Measurements from ENCODE around the gene HS6ST1.

HS6ST1 gene

DNA sequence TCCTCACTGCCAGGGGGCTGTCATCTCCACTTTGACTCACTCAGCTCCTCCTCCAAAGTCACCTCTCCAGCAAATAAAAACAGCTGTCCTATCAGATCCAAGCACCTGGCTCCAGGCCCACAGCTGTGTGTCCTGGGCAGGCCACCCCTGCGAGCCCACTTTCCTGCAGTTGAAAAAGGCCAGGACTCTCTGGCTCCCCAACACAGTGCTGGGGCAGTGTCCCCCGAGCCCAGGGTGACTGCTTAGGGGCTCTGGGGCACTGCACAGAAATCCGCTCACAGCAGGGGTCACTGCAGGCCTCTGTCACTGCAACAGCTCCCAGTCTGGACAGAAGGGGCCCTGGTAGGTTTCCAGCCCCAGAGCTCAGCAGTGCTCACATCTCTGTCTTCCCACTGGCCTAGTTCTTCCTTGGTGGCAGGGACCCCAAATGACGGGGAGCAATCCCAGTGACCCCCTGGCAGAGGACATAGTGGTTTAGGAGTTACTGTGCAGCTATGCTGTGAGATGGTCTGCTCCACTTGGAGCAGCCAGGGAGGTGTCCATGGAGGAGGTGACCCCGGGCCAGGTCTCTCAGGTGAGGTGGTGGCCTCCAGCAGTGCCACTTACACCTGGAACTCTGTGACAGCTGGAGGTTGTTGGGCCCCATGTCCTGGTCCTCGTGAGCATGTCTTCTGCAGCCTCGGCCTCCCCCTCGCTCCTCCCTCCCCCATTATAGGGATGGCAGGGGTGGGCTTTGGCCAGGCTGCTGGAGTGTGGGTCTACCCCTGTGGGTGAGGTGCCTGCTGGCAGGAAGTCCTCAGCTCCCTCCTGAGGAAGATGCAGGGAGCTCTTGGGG, 35.5 kb downstream of the HS6ST1 start:
- H2AFZ ChIP-seq, result peak overlapping the region; percentile 77
- H3K27me3 ChIP-seq (ENCODE audit: control insufficient read depth, insufficient read depth, low read length), result no peaks in the 10 kb centered on the region
- peak overlapping the region; percentile 89 for H3K27ac ChIP-seq

GRCh38 chr2:128282246-128282975, 36.3 kb downstream of the HS6ST1 start:
- Histone ChIP-seq H3K27ac (peak overlapping the region; percentile 89), H3K36me3 (ENCODE audit: control insufficient read depth, insufficient read depth, low read length) (no peaks in the 10 kb centered on the region), H3K4me1 (peaks cover 50% of the 10 kb centered on the region)

More for the DNA sequence above, 35.5 kb downstream of the HS6ST1 start:
- H3K9me3 ChIP-seq (ENCODE audit: control insufficient read depth, low read length), result no peaks in the 10 kb centered on the region
- no peaks in the 10 kb centered on the region for H3K36me3 ChIP-seq (ENCODE audit: control insufficient read depth, insufficient read depth, low read length)
- TF ChIP-seq, protein P1, sequence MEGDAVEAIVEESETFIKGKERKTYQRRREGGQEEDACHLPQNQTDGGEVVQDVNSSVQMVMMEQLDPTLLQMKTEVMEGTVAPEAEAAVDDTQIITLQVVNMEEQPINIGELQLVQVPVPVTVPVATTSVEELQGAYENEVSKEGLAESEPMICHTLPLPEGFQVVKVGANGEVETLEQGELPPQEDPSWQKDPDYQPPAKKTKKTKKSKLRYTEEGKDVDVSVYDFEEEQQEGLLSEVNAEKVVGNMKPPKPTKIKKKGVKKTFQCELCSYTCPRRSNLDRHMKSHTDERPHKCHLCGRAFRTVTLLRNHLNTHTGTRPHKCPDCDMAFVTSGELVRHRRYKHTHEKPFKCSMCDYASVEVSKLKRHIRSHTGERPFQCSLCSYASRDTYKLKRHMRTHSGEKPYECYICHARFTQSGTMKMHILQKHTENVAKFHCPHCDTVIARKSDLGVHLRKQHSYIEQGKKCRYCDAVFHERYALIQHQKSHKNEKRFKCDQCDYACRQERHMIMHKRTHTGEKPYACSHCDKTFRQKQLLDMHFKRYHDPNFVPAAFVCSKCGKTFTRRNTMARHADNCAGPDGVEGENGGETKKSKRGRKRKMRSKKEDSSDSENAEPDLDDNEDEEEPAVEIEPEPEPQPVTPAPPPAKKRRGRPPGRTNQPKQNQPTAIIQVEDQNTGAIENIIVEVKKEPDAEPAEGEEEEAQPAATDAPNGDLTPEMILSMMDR (IDR thresholded peaks at IDR 0.05), result peak; percentile 33
- no peak overlapping the region for H3K9ac ChIP-seq
- no peak overlapping the region for H3K4me2 ChIP-seq (ENCODE audit: low read length)
- no peak overlapping the region for H3K4me3 ChIP-seq (ENCODE audit: low read depth, low read length)
- H3K79me2 ChIP-seq, result peaks cover 28% of the 10 kb centered on the region
- H3K4me1 ChIP-seq, result peaks cover 52% of the 10 kb centered on the region

GRCh38 chr2:128281852-128282245, 36.8 kb downstream of the HS6ST1 start:
- no peaks in the 10 kb centered on the region for H3K36me3 ChIP-seq (ENCODE audit: control insufficient read depth, insufficient read depth, low read length)
- TF ChIP-seq, protein P1 (IDR thresholded peaks at IDR 0.05), result no peak
- H3K27me3 ChIP-seq (ENCODE audit: control insufficient read depth, insufficient read depth, low read length), result no peaks in the 10 kb centered on the region
- H3K9ac ChIP-seq, result no peak overlapping the region
- H3K79me2 ChIP-seq, result peaks cover 15% of the 10 kb centered on the region
- H2AFZ ChIP-seq, result peak overlapping the region; percentile 77
- peaks cover 52% of the 10 kb centered on the region for H3K4me1 ChIP-seq
- no peak overlapping the region for H3K4me2 ChIP-seq (ENCODE audit: low read length)
- peak overlapping the region; percentile 89 for H3K27ac ChIP-seq
- H3K4me3 ChIP-seq (ENCODE audit: low read depth, low read length), result no peak overlapping the region
- H3K9me3 ChIP-seq (ENCODE audit: control insufficient read depth, low read length), result no peaks in the 10 kb centered on the region

More at GRCh38 chr2:128282246-128282975, 36.3 kb downstream of the HS6ST1 start:
- Histone ChIP-seq H3K9ac (no peak overlapping the region), H3K9me3 (ENCODE audit: control insufficient read depth, low read length) (no peaks in the 10 kb centered on the region), H3K4me2 (ENCODE audit: low read length) (no peak overlapping the region), H3K4me3 (ENCODE audit: low read depth, low read length) (no peak overlapping the region), H3K79me2 (peaks cover 21% of the 10 kb centered on the region), H3K27me3 (ENCODE audit: control insufficient read depth, insufficient read depth, low read length) (no peaks in the 10 kb centered on the region), H2AFZ (peak overlapping the region; percentile 77)
- TF ChIP-seq, protein P1 (IDR thresholded peaks at IDR 0.05), result no peak

DNA sequence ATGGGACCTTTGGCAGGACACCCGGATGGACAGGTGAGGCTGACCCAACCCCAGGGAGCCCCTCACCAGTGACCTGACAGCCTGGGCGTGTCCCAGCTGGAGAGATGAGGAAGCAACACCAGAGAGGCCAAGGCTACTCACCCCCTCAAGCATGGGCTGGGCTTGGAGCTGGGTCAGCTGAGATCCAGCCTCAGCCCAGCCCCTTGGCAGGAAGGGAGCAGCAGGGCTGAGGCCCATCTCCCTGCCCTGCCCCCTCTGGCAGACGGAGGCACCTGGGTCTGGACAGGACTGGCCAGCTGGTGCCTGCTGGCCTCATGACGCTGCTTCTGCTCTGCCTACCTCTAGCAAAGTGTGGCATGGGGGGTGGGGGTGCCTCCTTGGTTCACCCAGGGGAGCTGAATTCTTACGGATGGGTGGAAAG, 37.8 kb downstream of the HS6ST1 start:
- H2AFZ ChIP-seq, result peak overlapping the region; percentile 52
- peaks cover 52% of the 10 kb centered on the region for H3K4me1 ChIP-seq
- H3K27ac ChIP-seq, result peak overlapping the region; percentile 89
- no peak overlapping the region for H3K4me2 ChIP-seq (ENCODE audit: low read length)
- H3K27me3 ChIP-seq (ENCODE audit: control insufficient read depth, insufficient read depth, low read length), result no peaks in the 10 kb centered on the region
- H3K79me2 ChIP-seq, result peaks cover 14% of the 10 kb centered on the region
- H3K4me3 ChIP-seq (ENCODE audit: low read depth, low read length), result no peak overlapping the region
- no peak overlapping the region for H3K9ac ChIP-seq
- H3K9me3 ChIP-seq (ENCODE audit: control insufficient read depth, low read length), result no peaks in the 10 kb centered on the region
- no peaks in the 10 kb centered on the region for H3K36me3 ChIP-seq (ENCODE audit: control insufficient read depth, insufficient read depth, low read length)
- TF ChIP-seq, protein P1 (IDR thresholded peaks at IDR 0.05), result peak; percentile 5
